PC-9 (cell line): ENCODE measurements around the gene CD247. TPM values are rescaled to one million over a fixed set of nuclear protein-coding genes. Genes with fewer than 3 reads are reported as not detected.

Source experiments
- BruUV-seq: library from RNA; stranded (reverse); fragments of 400-500 nt; replicated peaks from 2 replicates; lab custom pipeline; 2021; lab: Mats Ljungman, UMichigan
- CTCF ChIA-PET: fragments of 300-600 bp; sonication (Branson Sonifier 250); formaldehyde crosslinking; loops from one replicate; lab custom pipeline; 2022; ENCODE audit warnings: antibody characterized with exemption; lab: Charles Lee
- POLR2A ChIA-PET: fragments of 300-600 bp; sonication (Branson Sonifier 250); formaldehyde crosslinking; loops from one replicate; lab custom pipeline; 2022; ENCODE audit warnings: antibody characterized with exemption; ENCODE audit not compliant: unreplicated experiment; lab: Charles Lee
- DNase-seq, 2 experiments: peaks; one replicate each; pipeline versions ENCODE4 v3.0.0 to v3.0.0-alpha.2; 2015 to 2022; ENCODE audit warnings: mixed read lengths in 1 of 2
- H2AFZ ChIP-seq: fragments of 200-600 bp; sonication (generic); 2 replicates; pipeline ENCODE4 v1.8.1; 2017; ENCODE audit warnings: antibody characterized with exemption
- H3F3A ChIP-seq: fragments of 200-600 bp; sonication (generic); 2 replicates; pipeline ENCODE4 v1.8.1; 2017; ENCODE audit warnings: antibody characterized with exemption, mild to moderate bottlenecking, low read depth; ENCODE audit not compliant: insufficient read depth
- H3K27ac ChIP-seq: fragments of 200-600 bp; sonication (generic); 2 replicates; pipeline ENCODE4 v1.6.1; 2016; ENCODE audit warnings: mixed run types
- H3K27me3 ChIP-seq: fragments of 200-600 bp; sonication (generic); 2 replicates; pipeline ENCODE4 v1.6.1; 2016; ENCODE audit warnings: low read depth, mixed run types; ENCODE audit not compliant: insufficient read depth
- H3K36me3 ChIP-seq: fragments of 200-600 bp; sonication (generic); 2 replicates; pipeline ENCODE4 v1.6.1; 2016; ENCODE audit warnings: low read depth, mixed run types
- H3K4me1 ChIP-seq: fragments of 200-600 bp; sonication (generic); replicated peaks from 2 replicates; pipeline ENCODE4 v1.6.1; 2016; ENCODE audit warnings: mixed run types; ENCODE audit not compliant: insufficient read depth
- H3K4me2 ChIP-seq: fragments of 200-600 bp; sonication (generic); 2 replicates; pipeline ENCODE4 v1.6.1; 2017; ENCODE audit warnings: mixed run types
- H3K4me3 ChIP-seq: fragments of 200-600 bp; sonication (generic); 2 replicates; pipeline ENCODE4 v1.6.1; 2016; ENCODE audit warnings: mixed run types
- H3K79me2 ChIP-seq: fragments of 200-600 bp; sonication (generic); 2 replicates; pipeline ENCODE4 v1.6.1; 2017; ENCODE audit warnings: low read depth, mixed run types
- H3K9me2 ChIP-seq: fragments of 200-600 bp; sonication (generic); 2 replicates; pipeline ENCODE4 v1.8.1; 2017; ENCODE audit warnings: mild to moderate bottlenecking; ENCODE audit not compliant: insufficient read depth
- H3K9me3 ChIP-seq: fragments of 200-600 bp; sonication (generic); 2 replicates; pipeline ENCODE4 v1.8.1; 2016; ENCODE audit warnings: low read depth; ENCODE audit not compliant: insufficient read depth
- H4K20me1 ChIP-seq: fragments of 200-600 bp; sonication (generic); 2 replicates; pipeline ENCODE4 v1.8.1; 2017; ENCODE audit not compliant: insufficient read depth
- CTCF ChIP-seq: fragments of 200-600 bp; sonication (generic); conservative IDR thresholded peaks from 2 replicates; pipeline ENCODE4 v1.6.1; 2017; ENCODE audit warnings: mixed run types, antibody characterized with exemption, mild to moderate bottlenecking, moderate library complexity
- EZH2 ChIP-seq: fragments of 200-600 bp; sonication (generic); IDR thresholded peaks from 2 replicates; pipeline ENCODE4 v1.8.0; 2017; ENCODE audit warnings: antibody characterized with exemption, low read depth
- intact Hi-C: fragments of 100-400 bp; cut with micrococcal nuclease; formaldehyde crosslinking; loops from one replicate; pipeline ENCODE4 v1.10.0; 2022; ENCODE audit not compliant: unreplicated experiment
- total RNA-seq: library from RNA; stranded (reverse); gene quantifications from 2 replicates; pipeline ENCODE4 v1.2.3, GENCODE V29; 2021

CD247 gene
- total RNA-seq, 1 experiment from 2014 or later: not detected

- no peaks in the 10 kb centered on the region for H3K27me3 ChIP-seq
- H3K4me1 ChIP-seq: no peaks in the 10 kb centered on the region; the same call in 1 of the 2 replicates
- H3K27ac ChIP-seq: no peak overlapping the region
- CTCF ChIA-PET: no interaction called here
- POLR2A ChIA-PET: no interaction called here
- no TSS peak for BruUV-seq
- H4K20me1 ChIP-seq: no peaks in the 10 kb centered on the region
- TF ChIP-seq CTCF (no peak), EZH2 (no peak)
- no peak for DNase-seq
- intact Hi-C loops: no loop called here
- no peaks in the 10 kb centered on the region for H3K9me2 ChIP-seq
- H3K4me3 ChIP-seq: no peak overlapping the region
- no peaks in the 10 kb centered on the region for H3K36me3 ChIP-seq
- H3K4me2 ChIP-seq: no peak overlapping the region
- H3K9me3 ChIP-seq: no peaks in the 10 kb centered on the region; the same call in 1 of the 2 replicates
- no peaks in the 10 kb centered on the region for H3K79me2 ChIP-seq
- H3F3A ChIP-seq: peaks cover 7% of the 10 kb centered on the region; the same call in 1 of the 2 replicates
- no peak overlapping the region for H2AFZ ChIP-seq
Observed at GRCh38 chr1:167413328-167413727, 105.0 kb downstream of the CD247 start.

- intact Hi-C loops: no loop called here
- Histone ChIP-seq H3K9me2 (no peaks in the 10 kb centered on the region), H3K4me1 (no peaks in the 10 kb centered on the region; the same call in 1 of the 2 replicates), H3K9me3 (no peaks in the 10 kb centered on the region; the same call in 1 of the 2 replicates), H3K79me2 (no peaks in the 10 kb centered on the region), H3K4me3 (no peak overlapping the region), H3K27me3 (no peaks in the 10 kb centered on the region), H3F3A (peaks cover 7% of the 10 kb centered on the region; the same call in 1 of the 2 replicates), H3K4me2 (no peak overlapping the region), H4K20me1 (no peaks in the 10 kb centered on the region), H3K27ac (no peak overlapping the region), H2AFZ (no peak overlapping the region), H3K36me3 (no peaks in the 10 kb centered on the region)
- ChIA-PET CTCF (no interaction called here), POLR2A (no interaction called here)
- TF ChIP-seq CTCF: no peak
- no peak for TF ChIP-seq EZH2
- DNase-seq: no peak
- no TSS peak for BruUV-seq
Observed at GRCh38 chr1:167412920-167413319, 105.4 kb downstream of the CD247 start.

GRCh38 chr1:167412072-167412471 lies 106.3 kb downstream of the CD247 start:
- H3K4me2 ChIP-seq: no peak overlapping the region
- H3K4me1 ChIP-seq: no peaks in the 10 kb centered on the region; the same call in 1 of the 2 replicates
- H2AFZ ChIP-seq: no peak overlapping the region
- H3F3A ChIP-seq: peaks cover 7% of the 10 kb centered on the region; the same call in 1 of the 2 replicates
- no peaks in the 10 kb centered on the region; the same call in 1 of the 2 replicates for H3K9me3 ChIP-seq
- TF ChIP-seq CTCF: no peak
- TF ChIP-seq EZH2: no peak
- H3K36me3 ChIP-seq: no peaks in the 10 kb centered on the region
- no peaks in the 10 kb centered on the region for H3K9me2 ChIP-seq
- no peaks in the 10 kb centered on the region for H3K79me2 ChIP-seq
- POLR2A ChIA-PET: no interaction called here
- DNase-seq: no peak
- CTCF ChIA-PET: interaction anchor here (0.6 kb wide), 1 partner anchor 204 kb away, joined by 3 read pairs; no protein-coding TSS in a partner anchor
- H3K27ac ChIP-seq: no peak overlapping the region
- H3K27me3 ChIP-seq: no peaks in the 10 kb centered on the region
- no TSS peak for BruUV-seq
- no peak overlapping the region for H3K4me3 ChIP-seq
- intact Hi-C loops: no loop called here
- no peaks in the 10 kb centered on the region for H4K20me1 ChIP-seq
